OCI-LY1 (cell line): Measurements from ENCODE around the gene ANKS6.

Source experiments
- EZH2 ChIP-seq: fragments of 200-600 bp; sonication (generic), shearing (Covaris generic); IDR thresholded peaks from 2 replicates; pipeline ENCODE4 v1.8.0; 2017; ENCODE audit warnings: borderline replicate concordance, mixed run types, mild to moderate bottlenecking, antibody characterized with exemption, low read length, moderate library complexity, mixed read lengths
- TF ChIP-seq, protein P1 (sequence below): fragments of 200-600 bp; sonication (generic), shearing (Covaris generic); IDR thresholded peaks from 2 replicates; pipeline ENCODE4 v1.5.1; 2017; ENCODE audit warnings: mild to moderate bottlenecking, antibody characterized with exemption, low read length, moderate library complexity, mixed read lengths

DNA sequence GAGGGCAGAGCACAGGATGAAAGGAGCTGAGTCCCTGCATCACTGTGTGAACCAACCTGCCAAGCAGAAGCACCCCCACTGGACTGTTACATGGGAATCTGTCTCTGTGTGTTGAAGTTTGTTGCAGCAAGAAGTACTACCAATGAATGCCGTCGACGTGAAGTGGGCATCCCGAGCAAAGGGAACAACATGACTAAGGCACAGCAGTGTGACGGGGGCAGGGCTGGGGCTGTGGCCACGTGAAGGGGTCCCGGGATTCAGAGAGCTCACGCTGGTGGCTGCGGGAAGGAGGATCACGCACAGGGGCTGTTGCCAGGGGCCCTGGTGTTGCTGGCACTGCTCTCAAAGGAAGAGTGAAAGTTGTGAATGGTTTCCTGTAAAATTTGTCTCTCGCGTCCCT is 60.1 kb downstream of the ANKS6 start:
- no peak for TF ChIP-seq EZH2
- TF ChIP-seq, protein P1, sequence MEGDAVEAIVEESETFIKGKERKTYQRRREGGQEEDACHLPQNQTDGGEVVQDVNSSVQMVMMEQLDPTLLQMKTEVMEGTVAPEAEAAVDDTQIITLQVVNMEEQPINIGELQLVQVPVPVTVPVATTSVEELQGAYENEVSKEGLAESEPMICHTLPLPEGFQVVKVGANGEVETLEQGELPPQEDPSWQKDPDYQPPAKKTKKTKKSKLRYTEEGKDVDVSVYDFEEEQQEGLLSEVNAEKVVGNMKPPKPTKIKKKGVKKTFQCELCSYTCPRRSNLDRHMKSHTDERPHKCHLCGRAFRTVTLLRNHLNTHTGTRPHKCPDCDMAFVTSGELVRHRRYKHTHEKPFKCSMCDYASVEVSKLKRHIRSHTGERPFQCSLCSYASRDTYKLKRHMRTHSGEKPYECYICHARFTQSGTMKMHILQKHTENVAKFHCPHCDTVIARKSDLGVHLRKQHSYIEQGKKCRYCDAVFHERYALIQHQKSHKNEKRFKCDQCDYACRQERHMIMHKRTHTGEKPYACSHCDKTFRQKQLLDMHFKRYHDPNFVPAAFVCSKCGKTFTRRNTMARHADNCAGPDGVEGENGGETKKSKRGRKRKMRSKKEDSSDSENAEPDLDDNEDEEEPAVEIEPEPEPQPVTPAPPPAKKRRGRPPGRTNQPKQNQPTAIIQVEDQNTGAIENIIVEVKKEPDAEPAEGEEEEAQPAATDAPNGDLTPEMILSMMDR: no peak
